Eye (tissue), 1 donor: ENCODE data around the gene AFTPH.

Experiments used
- DNase-seq: peaks from one replicate; pipeline ENCODE4 v3.0.0-alpha.2; 2015

Gene AFTPH

DNA sequence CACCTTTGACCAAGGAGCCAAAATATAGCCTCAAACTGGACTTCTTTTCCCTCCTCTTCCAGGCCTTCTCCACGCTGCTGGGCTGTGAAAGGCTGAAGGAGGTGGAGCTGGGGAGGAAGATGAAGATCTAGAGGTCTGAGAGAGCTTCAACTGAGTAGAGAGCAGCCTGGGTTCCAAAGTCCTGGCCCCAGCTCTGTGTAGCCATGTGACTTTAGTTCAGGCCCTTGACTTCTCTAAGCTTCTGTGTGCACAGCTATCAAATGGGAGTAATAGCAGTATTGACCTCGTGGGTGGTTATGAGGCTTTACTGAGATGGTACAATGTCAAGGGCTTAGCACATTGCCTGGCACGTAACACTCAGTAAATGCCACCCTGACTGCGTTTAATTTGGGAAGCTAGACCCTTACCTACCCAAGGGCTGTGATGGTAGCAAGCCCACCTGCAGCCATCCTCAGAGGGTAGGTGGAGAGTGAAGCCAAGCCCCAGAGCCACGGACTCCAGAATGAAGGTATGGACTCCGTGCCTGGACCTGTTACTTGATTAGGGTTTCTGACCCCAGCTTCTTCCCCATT lies 91.2 kb downstream of the AFTPH start:
- no peak for DNase-seq

DNA sequence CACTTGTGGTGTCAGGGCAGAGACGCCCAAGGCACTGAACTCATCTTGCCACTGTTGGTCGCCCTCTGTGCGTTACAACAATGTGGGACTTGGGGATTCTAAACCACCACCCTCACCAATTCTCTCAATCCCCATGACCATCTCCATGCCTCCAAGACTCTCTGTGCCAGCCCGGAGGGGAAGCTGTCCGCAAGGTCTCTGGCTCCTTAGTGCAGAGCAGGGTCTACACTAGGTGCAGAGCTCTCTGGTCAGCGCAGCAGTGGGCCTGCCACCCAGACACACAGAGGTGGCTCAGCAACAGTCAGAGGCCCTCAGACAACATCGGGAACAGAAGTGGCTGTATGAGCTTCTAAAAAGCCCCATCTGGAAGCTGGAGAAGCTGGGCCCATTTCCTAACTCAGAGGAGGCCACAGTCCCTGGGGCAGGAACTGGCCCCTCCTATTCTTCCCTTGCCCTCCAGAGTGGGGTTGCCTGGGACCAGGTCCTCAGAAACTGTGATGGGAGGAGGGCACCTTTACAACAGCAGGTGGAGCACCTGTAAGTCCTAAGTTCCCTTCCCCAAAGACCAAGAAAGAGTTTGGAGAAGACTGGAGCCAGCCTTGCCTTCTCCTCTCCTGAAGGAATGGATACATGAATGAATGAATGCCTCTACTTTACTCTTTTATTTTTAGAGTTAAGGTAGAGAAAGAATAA lies 91.9 kb downstream of the AFTPH start:
- no peak for DNase-seq

GRCh38 chr2:64617631-64618151 lies 93.6 kb downstream of the AFTPH start:
- peak; percentile 63 for DNase-seq

DNA sequence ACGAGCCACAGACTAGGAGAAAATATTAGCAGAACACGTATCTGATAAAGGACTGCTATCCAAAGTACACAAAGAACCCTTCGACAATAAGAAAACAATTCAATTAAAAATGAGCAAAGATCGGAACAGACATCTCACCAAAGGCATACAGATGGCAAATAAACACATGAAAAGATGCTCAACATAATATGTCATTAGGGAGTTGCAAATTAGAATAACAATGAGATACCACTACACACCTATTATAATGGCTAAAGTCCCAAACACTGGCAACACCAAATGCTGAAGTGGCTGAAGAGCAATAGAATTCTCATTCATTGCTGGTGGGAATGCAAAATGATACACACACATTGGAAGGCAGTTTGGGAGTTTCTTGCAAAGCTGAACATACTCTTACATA lies 96.5 kb downstream of the AFTPH start:
- no peak for DNase-seq

- DNase-seq, result peak; percentile 48
Observed at GRCh38 chr2:64622443-64623241, 98.5 kb downstream of the AFTPH start.

DNA sequence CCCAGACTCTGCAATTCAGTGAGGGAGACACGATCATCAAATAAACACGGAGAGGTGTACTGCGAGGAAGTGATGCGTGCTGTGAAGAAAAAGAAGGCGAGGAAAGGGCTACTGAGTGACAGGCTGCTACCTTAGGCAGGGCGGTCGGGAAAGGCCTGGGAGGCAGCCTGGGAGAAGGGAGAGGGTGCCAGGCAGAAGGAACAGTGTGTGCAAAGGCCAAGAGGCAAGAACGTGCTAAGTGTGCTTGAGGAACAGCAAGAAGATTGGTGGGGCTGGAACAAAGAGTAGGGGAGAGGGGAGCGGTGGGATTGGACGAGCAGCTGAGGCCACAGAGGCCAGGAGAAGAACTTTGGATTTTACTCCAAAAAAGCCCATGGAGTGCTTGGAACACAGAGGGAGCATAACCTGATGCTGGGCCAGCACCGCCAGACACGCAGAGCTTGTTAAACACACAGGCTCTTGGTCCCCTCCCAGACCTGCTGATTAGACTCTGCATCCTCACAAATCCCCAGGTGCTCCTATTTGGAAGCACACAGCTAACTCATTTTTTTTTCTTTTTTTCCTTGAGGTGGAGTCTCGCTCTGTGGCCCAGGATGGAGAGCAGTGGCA lies 99.2 kb downstream of the AFTPH start:
- peak; percentile 3 for DNase-seq

GRCh38 chr2:64624108-64624610 lies 100.0 kb downstream of the AFTPH start:
- no peak for DNase-seq

DNA sequence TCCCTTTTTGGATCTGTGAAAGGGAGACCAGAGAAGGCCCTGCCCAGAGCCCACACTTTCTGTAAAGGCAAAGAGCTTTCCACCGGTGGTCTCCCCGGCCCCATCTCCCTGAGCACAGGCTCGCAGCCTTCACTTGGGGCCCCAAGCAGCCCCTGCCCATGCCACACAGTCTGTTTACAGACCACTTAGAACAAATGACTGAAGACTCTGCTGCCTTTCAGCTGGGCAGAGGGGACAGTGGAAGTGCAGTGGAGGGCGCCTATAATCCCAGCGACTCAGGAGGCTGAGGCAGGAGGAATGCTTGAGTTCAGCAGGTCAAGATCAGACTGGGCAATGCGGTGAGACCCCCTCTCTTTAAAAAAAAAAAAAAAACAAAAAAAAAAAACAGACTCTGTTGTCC lies 100.7 kb downstream of the AFTPH start:
- DNase-seq, result no peak

- no peak for DNase-seq
Observed at GRCh38 chr2:64625299-64626145, 101.4 kb downstream of the AFTPH start.

DNA sequence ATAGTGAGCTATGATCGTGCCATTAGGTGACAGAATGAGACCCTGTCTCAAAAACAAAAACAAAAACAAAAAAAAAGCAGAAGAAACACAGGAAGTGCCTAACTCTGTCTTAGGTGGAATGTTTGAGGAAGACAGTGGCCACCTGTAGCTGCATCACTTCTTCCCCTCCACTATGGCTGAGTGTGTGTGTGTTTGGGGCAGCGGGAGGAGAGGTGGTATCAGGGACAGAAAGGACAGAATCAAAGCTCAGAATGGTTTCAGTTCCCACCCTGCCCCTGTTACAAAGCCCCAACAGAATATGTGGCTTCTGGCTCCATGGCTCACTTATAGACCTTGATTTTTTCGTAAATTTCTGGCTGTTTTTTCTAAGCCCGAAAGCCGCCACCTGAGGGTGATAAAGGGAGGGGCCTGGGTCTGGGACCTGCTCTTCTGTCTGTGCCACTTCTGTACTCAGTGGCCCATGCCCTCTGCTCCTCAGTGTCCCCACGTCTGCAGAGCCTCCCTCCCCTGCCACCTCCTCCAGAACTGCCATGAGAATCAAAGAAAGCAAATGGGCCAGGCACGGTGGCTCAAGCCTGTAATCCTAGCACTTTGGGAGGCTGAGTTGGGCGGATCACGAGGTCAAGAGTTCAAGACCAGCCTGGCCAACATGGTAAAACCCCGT lies 102.2 kb downstream of the AFTPH start:
- DNase-seq, result peak; percentile 7

- DNase-seq, result peak; percentile 84
Observed at GRCh38 chr2:64626963-64627760, 103.0 kb downstream of the AFTPH start.

DNA sequence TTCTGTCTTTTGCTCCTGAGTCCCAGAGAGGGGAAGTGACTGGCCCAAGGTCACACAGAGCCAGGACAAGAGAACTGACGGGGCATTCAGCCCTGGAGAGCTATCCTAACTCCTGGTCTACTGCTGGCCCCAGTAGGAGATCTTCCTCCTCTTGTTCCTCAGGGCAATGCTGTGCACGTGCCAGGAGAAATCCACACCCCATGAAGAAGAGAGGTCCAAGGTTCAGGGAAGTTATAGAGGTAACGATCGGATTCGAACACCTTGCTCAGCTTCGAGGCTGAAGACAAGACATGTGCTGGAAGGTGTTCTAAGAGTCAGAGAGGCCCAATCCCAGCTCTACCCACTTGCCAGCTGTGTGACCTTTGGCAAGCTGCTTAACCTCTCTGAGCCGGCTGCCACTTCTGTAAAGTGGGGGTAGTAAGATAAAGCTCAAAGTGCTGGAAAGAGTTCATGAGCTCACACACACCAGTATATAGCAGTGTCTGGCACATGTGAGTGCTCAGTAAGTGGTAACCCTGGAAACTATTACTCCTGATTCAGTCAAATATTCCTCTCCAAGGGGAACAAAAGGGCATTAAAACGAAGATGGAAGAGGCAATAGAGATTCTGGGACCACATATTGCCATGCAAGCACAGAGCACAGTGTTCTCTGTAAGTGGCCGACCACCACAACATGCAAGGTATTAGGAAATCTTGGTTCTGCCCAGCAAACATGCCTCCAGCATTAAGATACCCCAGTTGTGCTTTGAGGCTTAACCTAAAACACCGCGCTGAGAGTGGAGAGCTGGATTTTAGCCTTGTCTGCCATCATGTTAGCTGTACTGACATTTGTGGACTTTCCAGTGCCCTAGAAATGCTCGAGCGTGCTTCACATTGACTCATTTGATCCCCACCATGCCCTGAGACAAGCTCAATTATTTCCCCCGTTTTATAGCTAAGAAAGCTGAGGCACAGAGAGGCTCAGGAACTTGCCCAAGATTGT lies 104.0 kb downstream of the AFTPH start:
- peak; percentile 9 for DNase-seq

DNA sequence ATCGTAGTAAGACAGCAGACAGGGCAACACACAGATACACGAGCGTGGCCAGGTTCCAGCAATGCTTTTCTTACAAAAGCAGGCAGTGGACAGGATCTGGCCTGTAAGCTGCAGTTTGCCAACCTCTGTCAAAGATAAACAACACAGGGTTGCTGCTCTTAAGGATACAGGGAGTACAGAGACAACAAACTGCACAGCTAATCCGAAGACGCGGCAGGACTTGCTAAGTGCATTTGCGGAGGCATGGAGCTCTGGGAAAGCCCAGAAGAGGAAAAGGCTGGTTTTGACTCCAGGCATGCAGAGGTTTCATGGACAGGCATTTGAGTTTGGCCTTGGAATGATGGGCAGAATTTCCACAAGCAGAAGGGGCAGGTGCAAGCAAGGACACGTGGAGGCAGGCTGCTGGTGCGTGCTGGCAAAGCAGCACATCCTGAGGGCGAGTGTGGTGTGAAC lies 105.2 kb downstream of the AFTPH start:
- DNase-seq, result no peak

DNA sequence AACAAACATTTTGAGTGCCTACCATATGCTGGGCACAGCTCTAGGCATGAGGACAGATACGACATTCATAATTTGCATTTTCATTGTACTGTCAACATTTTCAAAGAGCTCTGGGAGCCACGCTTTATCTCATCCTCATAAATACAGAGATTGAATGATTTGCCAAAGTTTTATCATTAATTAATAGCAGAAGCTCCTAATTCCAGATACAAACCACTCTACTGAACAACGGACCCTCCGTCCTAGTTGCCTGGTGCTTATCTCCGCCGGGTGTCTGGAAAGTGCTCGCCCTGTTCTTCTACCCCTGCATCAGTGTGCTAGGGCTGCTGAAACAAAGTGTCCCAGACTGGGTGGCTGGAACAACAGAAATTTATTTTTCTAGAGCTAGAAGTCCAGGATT lies 105.7 kb downstream of the AFTPH start:
- DNase-seq, result no peak

GRCh38 chr2:64630752-64631151 lies 106.6 kb downstream of the AFTPH start:
- DNase-seq, result no peak

DNA sequence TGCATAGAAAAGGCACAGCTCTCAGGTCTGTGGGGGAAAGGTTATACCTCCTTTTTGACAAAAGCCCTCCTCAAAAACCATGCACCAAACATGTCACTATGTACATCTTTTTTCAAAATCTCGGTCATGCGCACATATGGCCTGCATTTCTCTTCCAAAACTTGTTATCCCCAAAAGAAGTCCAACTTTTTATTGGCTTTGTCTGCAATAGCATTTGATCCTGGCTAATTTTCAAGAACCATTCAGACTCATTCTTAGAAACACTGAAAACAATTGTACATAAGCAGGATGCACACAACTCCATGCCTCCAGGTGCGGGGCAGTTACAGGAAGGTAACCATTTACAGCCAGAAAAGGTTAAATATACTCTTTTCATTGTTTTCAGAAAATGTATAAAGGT lies 107.6 kb downstream of the AFTPH start:
- no peak for DNase-seq

GRCh38 chr2:64632835-64633819 lies 109.0 kb downstream of the AFTPH start:
- DNase-seq, result peak; percentile 65
